Adipocyte (in vitro differentiated cells): ENCODE measurements around the gene FBP1.

Experiments used
- DNase-seq: peaks from one replicate; pipeline ENCODE4 v3.0.0-alpha.2; 2015; ENCODE audit warnings: low read depth
- H3K27me3 ChIP-seq: replicated peaks from 2 replicates; pipeline ENCODE4 v1.7.0; 2013; ENCODE audit warnings: mild to moderate bottlenecking, low read length, moderate library complexity; ENCODE audit not compliant: control insufficient read depth, insufficient read depth
- H3K36me3 ChIP-seq: 2 replicates; pipeline ENCODE4 v1.7.0; 2013; ENCODE audit warnings: low read length, mild to moderate bottlenecking, moderate library complexity; ENCODE audit not compliant: control insufficient read depth, insufficient read depth, severe bottlenecking
- H3K4me1 ChIP-seq: 2 replicates; pipeline ENCODE4 v1.7.0; 2013; ENCODE audit warnings: mild to moderate bottlenecking, low read length, moderate library complexity; ENCODE audit not compliant: control insufficient read depth, insufficient read depth
- H3K4me3 ChIP-seq: 2 replicates; pipeline ENCODE4 v1.7.0; 2013; ENCODE audit warnings: mild to moderate bottlenecking, low read length, moderate library complexity
- H3K9ac ChIP-seq: 2 replicates; pipeline ENCODE4 v1.7.0; 2013; ENCODE audit warnings: mild to moderate bottlenecking, low read length, moderate library complexity
- H3K9me3 ChIP-seq: 2 replicates; pipeline ENCODE4 v1.7.0; 2013; ENCODE audit warnings: mild to moderate bottlenecking, low read length, moderate library complexity; ENCODE audit not compliant: control insufficient read depth

FBP1 gene

DNA sequence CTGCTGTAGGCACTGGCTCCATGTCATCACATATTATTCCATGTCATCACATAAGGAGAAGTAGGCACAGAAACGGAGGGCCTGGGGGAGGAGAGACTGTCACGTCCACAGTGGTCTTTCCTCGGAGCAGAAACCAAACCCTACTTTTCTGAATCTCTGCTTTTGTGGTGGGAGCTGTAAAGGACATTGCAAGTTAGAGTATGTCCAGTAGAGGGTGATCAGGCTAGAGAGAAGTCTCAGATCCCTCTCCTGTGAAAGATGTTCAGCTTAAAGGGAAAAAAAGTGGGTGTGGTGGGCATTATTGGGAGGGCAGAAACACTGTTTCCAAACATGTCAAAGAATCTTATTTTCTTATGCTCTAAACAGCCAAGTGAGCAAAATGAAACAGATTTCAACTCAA lies 26.3 kb downstream of the FBP1 start:
- H3K27me3 ChIP-seq, result peaks cover 20% of the 10 kb centered on the region
- DNase-seq, result no peak
- no peak overlapping the region for H3K4me3 ChIP-seq

DNA sequence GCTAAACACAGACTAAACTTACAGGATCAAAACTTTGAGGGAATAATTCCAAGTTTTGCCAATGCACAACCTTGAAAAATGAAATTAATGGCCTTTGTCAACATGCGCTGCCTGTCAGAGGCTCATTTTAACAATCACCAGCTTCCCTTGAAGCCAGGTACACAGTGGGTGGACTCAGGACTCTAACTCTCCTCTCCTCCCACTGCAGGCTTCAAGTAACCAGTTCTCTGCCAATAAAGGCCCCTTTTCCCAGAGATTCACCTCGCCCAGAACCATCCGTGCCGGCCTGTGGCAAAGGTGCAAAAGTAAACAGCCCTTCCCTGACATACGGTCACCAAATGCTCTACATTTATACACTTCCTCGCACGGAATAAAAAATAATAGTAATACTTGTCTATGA lies 27.2 kb downstream of the FBP1 start:
- Histone ChIP-seq H3K4me1 (no peaks in the 10 kb centered on the region), H3K9me3 (no peaks in the 10 kb centered on the region), H3K36me3 (no peaks in the 10 kb centered on the region), H3K4me3 (no peak overlapping the region), H3K9ac (no peak overlapping the region), H3K27me3 (peaks cover 29% of the 10 kb centered on the region)
- no peak for DNase-seq

More for the DNA sequence above, 26.3 kb downstream of the FBP1 start:
- Histone ChIP-seq H3K9me3 (no peaks in the 10 kb centered on the region), H3K4me1 (no peaks in the 10 kb centered on the region), H3K36me3 (no peaks in the 10 kb centered on the region), H3K9ac (no peak overlapping the region)

DNA sequence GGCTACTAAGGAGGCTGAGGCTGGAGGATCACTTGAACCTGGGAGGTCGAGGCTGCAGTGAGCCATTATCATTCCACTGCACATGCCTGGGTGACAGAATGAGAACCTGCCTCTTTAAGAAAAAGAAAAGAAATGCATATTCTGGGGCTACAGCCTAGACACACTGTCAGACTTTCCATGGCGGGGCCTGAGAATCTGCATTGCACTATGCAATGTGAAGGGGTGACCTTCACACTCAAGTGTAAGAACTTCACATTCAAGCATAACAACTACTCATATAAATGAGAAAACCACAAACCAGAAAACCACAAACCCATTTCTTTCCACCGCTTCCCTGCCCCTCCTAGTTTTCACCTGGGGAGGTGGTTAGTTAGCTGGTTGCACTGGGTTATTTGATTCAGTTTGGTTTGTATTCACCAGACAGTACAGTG lies 27.7 kb downstream of the FBP1 start:
- Histone ChIP-seq H3K9me3 (no peaks in the 10 kb centered on the region), H3K9ac (no peak overlapping the region), H3K4me1 (no peaks in the 10 kb centered on the region), H3K36me3 (no peaks in the 10 kb centered on the region), H3K27me3 (peaks cover 33% of the 10 kb centered on the region), H3K4me3 (no peak overlapping the region)
- no peak for DNase-seq

DNA sequence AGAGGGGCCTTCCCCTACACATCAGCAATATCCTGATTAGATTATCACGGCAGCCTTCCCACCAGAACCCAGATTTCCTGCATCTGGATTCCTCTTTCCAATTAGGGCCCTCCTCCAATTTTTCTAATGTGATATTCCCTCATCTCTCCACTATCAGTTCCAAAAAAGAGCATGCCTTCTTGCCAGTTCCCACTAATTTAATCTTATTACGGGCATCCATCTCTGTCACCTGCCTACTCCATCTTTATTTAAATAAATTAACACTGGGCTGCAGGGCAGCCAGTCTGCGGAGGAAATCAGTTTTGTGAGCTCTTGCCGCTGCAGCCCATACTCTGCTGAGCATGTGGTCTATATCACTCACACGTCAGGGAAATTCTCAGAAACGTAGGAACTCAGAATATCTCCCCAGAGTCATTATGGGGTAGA lies 29.1 kb downstream of the FBP1 start:
- H3K4me1 ChIP-seq, result no peaks in the 10 kb centered on the region
- no peaks in the 10 kb centered on the region for H3K36me3 ChIP-seq
- H3K9ac ChIP-seq, result no peak overlapping the region
- H3K27me3 ChIP-seq, result peaks cover 47% of the 10 kb centered on the region
- no peak for DNase-seq
- H3K9me3 ChIP-seq, result no peaks in the 10 kb centered on the region
- H3K4me3 ChIP-seq, result no peak overlapping the region

GRCh38 chr9:94607423-94607691 lies 32.0 kb downstream of the FBP1 start:
- Histone ChIP-seq H3K9ac (no peak overlapping the region), H3K4me3 (no peak overlapping the region), H3K9me3 (no peaks in the 10 kb centered on the region), H3K4me1 (peaks cover 6% of the 10 kb centered on the region), H3K36me3 (no peaks in the 10 kb centered on the region), H3K27me3 (peaks cover 48% of the 10 kb centered on the region)
- no peak for DNase-seq

GRCh38 chr9:94606646-94607422 lies 32.5 kb downstream of the FBP1 start:
- Histone ChIP-seq H3K9ac (no peak overlapping the region), H3K36me3 (no peaks in the 10 kb centered on the region), H3K27me3 (peaks cover 48% of the 10 kb centered on the region), H3K4me1 (peaks cover 6% of the 10 kb centered on the region), H3K9me3 (no peaks in the 10 kb centered on the region), H3K4me3 (no peak overlapping the region)
- no peak for DNase-seq

DNA sequence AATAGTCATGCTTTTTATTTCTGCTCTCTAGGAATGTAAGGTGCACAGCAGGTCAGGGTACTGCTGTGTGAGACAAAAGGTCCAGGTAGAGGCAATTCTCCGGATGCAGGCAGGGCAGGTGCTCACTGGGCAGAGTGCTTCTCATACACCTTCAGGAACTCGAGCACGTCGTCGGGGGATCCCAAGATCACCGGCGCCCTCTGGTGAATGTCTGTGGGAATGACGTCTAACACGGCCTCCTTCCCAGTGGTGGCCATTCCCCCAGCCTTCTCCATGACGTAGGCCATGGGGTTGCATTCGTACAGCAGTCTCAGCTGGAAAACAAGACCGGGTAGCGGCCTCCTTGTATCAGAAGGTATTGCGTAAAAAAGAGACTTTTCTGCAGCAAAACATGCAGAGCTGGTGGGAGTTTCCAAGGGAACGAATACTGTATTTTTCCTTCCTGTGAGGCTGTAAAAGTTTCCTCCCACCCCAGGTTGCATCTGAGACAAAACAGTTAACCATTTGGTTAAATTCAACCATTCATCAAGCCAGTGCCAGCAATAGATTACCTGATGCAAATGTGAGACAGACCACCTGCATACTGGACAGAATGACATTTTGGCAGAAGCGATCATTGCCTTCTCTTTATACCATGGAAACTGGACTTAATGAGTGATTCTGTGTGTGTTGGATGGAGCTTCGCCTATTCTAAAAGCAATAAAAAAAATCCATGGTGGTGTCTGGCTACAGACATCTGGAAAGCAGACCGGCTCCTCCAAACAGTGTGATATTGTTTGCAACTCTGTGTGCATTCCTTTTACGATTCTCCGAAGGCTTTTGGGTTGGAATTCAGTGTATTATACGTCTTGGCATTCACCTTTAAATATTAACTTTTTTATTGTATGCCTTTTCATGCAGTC lies 35.8 kb downstream of the FBP1 start:
- peak; percentile 79 for DNase-seq
- Histone ChIP-seq H3K9ac (no peak overlapping the region), H3K27me3 (peaks cover 38% of the 10 kb centered on the region), H3K4me3 (peak overlapping the region; percentile 25), H3K4me1 (peaks cover 6% of the 10 kb centered on the region), H3K36me3 (no peaks in the 10 kb centered on the region), H3K9me3 (no peaks in the 10 kb centered on the region)

GRCh38 chr9:94602666-94603065 lies 36.7 kb downstream of the FBP1 start:
- Histone ChIP-seq H3K9ac (no peak overlapping the region), H3K36me3 (no peaks in the 10 kb centered on the region), H3K4me3 (no peak overlapping the region), H3K9me3 (no peaks in the 10 kb centered on the region), H3K4me1 (peaks cover 6% of the 10 kb centered on the region), H3K27me3 (peaks cover 35% of the 10 kb centered on the region)
- no peak for DNase-seq

GRCh38 chr9:94600715-94601114 lies 38.6 kb downstream of the FBP1 start:
- Histone ChIP-seq H3K4me1 (peaks cover 6% of the 10 kb centered on the region), H3K9me3 (no peaks in the 10 kb centered on the region), H3K36me3 (no peaks in the 10 kb centered on the region), H3K4me3 (no peak overlapping the region), H3K27me3 (peaks cover 16% of the 10 kb centered on the region), H3K9ac (no peak overlapping the region)
- DNase-seq, result no peak

DNA sequence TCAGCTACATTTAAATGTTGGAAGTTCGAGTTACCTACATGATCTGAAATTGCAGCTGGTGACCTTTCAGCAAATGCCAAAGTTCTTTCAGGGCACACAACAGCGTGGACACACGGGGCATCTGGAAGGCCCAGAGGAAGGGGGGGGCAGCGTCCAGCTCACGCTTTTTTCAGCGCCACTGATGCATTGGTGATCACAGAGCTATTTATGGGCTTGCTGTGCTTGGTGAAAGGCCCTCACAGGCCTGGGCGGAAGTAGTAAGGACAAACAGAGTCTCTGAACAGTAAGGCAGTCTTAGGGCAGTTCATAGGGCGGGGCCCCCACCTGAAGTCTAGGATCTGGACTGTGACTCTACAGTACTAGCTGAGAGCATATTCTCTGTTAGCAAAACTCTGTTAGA lies 39.1 kb downstream of the FBP1 start:
- Histone ChIP-seq H3K9me3 (no peaks in the 10 kb centered on the region), H3K27me3 (peaks cover 12% of the 10 kb centered on the region)
- DNase-seq, result no peak

DNA sequence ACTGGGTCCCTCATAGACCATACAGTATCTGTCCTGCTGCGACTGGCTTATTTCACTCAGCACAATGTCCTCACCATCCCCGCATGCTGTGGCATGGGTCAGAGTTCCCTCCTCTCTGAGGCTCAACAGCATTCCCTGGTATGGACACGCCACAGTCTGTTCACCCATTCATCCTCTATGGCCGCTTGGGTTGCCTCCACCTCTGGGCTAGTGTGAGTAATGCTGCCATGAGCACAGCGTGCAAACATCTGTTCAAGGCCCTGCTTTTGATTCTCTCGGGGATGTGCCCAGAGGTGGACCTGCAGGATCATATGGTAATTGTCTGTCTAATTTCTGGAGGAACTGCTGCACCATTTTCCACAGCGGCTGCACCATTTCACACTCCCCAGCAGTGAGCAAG lies 40.2 kb downstream of the FBP1 start:
- H3K36me3 ChIP-seq, result no peaks in the 10 kb centered on the region
- no peak overlapping the region for H3K4me3 ChIP-seq
- DNase-seq, result no peak

More for the DNA sequence above, 39.1 kb downstream of the FBP1 start:
- H3K4me1 ChIP-seq, result peaks cover 6% of the 10 kb centered on the region
- H3K9ac ChIP-seq, result no peak overlapping the region
- no peak overlapping the region for H3K4me3 ChIP-seq
- no peaks in the 10 kb centered on the region for H3K36me3 ChIP-seq

More for the DNA sequence above, 40.2 kb downstream of the FBP1 start:
- peaks cover 8% of the 10 kb centered on the region for H3K27me3 ChIP-seq
- H3K9ac ChIP-seq, result no peak overlapping the region
- H3K4me1 ChIP-seq, result peaks cover 6% of the 10 kb centered on the region
- no peaks in the 10 kb centered on the region for H3K9me3 ChIP-seq
